Measurements from ENCODE around the gene AGER.
"Not testable (repeated sequence)": the region's sequence is repeated elsewhere in the genome, so short reads cannot be mapped to it uniquely, and the experiment has no call there.

Gene AGER

GRCh38 chr6:32146687-32147086, 37.4 kb downstream of the AGER start:
- no peak for DNase-seq

GRCh38 chr6:32146287-32146686, 37.8 kb downstream of the AGER start:
- DNase-seq: no peak

- not testable (repeated sequence) for DNase-seq
Measured at GRCh38 chr6:32144238-32144637, 39.8 kb downstream of the AGER start.

GRCh38 chr6:32140420-32141046, 43.5 kb downstream of the AGER start:
- DNase-seq: no peak

GRCh38 chr6:32139590-32139989, 44.5 kb downstream of the AGER start:
- DNase-seq: no peak

- DNase-seq: no peak
Measured at GRCh38 chr6:32137454-32137853, 46.6 kb downstream of the AGER start.

- no peak for DNase-seq
Measured at GRCh38 chr6:32133786-32134185, 50.3 kb downstream of the AGER start.

- DNase-seq: no peak
Measured at GRCh38 chr6:32132110-32132509, 51.9 kb downstream of the AGER start.

GRCh38 chr6:32131439-32131948, 52.6 kb downstream of the AGER start:
- no peak for DNase-seq
